ENCODE measurements around the gene FOXC1.

Gene FOXC1

GRCh38 chr6:1643111-1643510, 33.4 kb downstream of the FOXC1 start:
- TF ChIP-seq, protein P1, sequence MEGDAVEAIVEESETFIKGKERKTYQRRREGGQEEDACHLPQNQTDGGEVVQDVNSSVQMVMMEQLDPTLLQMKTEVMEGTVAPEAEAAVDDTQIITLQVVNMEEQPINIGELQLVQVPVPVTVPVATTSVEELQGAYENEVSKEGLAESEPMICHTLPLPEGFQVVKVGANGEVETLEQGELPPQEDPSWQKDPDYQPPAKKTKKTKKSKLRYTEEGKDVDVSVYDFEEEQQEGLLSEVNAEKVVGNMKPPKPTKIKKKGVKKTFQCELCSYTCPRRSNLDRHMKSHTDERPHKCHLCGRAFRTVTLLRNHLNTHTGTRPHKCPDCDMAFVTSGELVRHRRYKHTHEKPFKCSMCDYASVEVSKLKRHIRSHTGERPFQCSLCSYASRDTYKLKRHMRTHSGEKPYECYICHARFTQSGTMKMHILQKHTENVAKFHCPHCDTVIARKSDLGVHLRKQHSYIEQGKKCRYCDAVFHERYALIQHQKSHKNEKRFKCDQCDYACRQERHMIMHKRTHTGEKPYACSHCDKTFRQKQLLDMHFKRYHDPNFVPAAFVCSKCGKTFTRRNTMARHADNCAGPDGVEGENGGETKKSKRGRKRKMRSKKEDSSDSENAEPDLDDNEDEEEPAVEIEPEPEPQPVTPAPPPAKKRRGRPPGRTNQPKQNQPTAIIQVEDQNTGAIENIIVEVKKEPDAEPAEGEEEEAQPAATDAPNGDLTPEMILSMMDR (IDR thresholded peaks at IDR 0.05; ENCODE audit: insufficient read depth, low read depth, low read length, missing control alignments), result no peak
- no peak overlapping the region for H3K4me3 ChIP-seq (ENCODE audit: low read depth, low read length)
- no peak for DNase-seq (ENCODE audit: low read depth)

DNA sequence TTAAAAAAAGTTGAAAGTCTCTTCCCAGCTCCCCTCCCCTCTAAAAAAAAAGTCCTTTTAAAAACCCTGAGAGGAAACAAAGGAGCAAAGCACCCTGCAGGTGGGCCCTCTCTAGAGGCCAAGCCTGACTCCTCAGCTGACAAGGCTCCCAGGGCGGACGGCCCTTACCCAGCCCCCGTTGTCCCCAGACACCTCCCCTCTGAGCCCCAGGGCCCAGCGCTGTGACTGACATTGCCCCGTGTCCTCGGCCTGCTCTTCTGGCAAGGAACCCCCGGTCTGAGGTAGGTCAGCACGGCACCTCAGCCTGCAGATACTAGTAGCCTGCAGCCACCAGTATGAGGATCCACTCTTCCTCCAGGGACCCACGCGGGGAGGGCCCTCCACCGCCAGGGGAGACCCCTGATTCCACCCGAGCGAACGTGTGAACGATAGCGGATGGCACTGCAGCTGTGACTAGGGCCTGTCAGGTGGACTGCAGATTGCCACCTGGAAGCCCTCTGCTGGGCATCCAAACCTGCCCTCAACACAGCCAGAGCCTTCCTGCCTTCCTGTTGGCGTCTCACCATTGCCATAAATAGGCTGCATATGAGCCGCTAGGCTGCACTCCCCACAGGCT, 34.2 kb downstream of the FOXC1 start:
- no peak for DNase-seq (ENCODE audit: low read depth)
- H3K4me3 ChIP-seq (ENCODE audit: low read depth, low read length), result no peak overlapping the region
- TF ChIP-seq, protein P1 (IDR thresholded peaks at IDR 0.05; ENCODE audit: insufficient read depth, low read depth, low read length, missing control alignments), result no peak

- H3K4me3 ChIP-seq (ENCODE audit: low read depth, low read length), result no peak overlapping the region
- TF ChIP-seq, protein P1 (IDR thresholded peaks at IDR 0.05; ENCODE audit: insufficient read depth, low read depth, low read length, missing control alignments), result no peak
- no peak for DNase-seq (ENCODE audit: low read depth)
These were observed 34.9 kb downstream of the FOXC1 start for GRCh38 chr6:1644516-1645060.

DNA sequence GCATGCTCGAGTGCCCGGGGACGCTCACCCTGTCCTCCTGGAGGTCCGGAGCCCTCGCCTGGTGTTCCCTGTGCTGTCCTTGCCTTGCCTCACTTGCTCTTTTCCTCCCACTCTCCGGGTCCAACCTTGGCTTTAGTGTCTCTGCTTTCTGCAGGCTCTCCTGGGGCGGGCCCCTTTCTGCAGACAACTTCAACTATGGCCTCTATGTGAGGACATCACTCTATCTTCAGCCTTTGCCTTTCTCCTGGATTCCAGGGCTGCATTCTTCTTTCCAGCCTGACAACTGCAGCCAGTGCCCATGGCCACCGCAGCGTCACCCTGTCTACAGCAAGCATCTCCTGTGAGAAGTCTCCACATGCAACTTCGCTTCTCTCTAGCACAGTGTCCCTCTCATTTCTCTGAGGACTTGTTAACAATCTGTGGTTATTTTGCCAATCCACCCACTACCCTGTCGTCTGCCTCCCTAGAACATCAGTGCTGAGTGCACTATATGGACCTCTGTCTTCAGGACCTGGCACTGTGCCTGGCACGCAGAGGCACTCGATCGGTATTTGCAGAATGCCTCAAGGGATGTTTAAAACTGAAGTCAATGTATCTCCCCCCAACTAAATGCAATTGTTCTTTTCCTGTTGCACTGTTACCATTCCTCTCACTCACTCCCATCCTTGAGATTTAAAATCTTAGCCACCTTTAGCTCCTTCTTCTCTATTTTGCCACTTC, 35.9 kb downstream of the FOXC1 start:
- no peak for DNase-seq (ENCODE audit: low read depth)
- TF ChIP-seq, protein P1 (IDR thresholded peaks at IDR 0.05; ENCODE audit: insufficient read depth, low read depth, low read length, missing control alignments), result no peak
- H3K4me3 ChIP-seq (ENCODE audit: low read depth, low read length), result no peak overlapping the region

- TF ChIP-seq, protein P1 (IDR thresholded peaks at IDR 0.05; ENCODE audit: insufficient read depth, low read depth, low read length, missing control alignments), result no peak
- H3K4me3 ChIP-seq (ENCODE audit: low read depth, low read length), result no peak overlapping the region
- DNase-seq (ENCODE audit: low read depth), result no peak
These were observed 41.6 kb downstream of the FOXC1 start for GRCh38 chr6:1651362-1651761.

DNA sequence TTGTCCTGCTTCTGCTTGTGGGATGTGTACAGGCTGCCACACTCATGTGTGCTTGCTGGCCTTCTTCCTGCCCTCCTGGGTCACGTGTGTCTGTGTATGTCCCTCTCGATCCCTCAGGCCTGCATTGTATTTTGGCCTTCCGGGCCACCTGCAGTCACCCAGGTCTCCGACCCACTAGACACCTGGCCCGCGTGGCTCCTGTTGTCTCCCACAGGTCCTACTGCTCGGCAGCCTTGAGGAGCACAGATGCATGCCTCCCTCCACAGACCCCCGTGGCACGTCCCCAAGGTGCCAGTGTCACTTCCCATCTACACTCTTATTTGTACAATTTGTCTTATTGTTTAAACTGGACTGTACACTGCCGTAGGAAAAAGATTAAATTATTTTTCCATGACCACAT, 43.1 kb downstream of the FOXC1 start:
- DNase-seq (ENCODE audit: low read depth), result no peak
- H3K4me3 ChIP-seq (ENCODE audit: low read depth, low read length), result no peak overlapping the region
- TF ChIP-seq, protein P1 (IDR thresholded peaks at IDR 0.05; ENCODE audit: insufficient read depth, low read depth, low read length, missing control alignments), result no peak

All from GM12865 (cell line).